D721Med (cell line): ENCODE measurements around the gene ARL13B.

Experiments used
- DNase-seq: peaks from one replicate; pipeline ENCODE4 v3.0.0; 2011; ENCODE audit warnings: low spot score; ENCODE audit not compliant: insufficient read length
- FAIRE-seq: peaks from 2 replicates; lab custom pipeline; 2011; peaks lifted over from hg19 to GRCh38; lab: Jason Lieb, UNC
- TF ChIP-seq, protein P1 (sequence below): IDR thresholded peaks from 2 replicates; pipeline ENCODE4 v1.5.1; 2012; ENCODE audit warnings: mild to moderate bottlenecking, control low read depth; ENCODE audit not compliant: insufficient read depth; ENCODE audit errors: missing control alignments

Gene ARL13B

GRCh38 chr3:94063496-94064119 is 83.7 kb downstream of the ARL13B start:
- TF ChIP-seq, protein P1, sequence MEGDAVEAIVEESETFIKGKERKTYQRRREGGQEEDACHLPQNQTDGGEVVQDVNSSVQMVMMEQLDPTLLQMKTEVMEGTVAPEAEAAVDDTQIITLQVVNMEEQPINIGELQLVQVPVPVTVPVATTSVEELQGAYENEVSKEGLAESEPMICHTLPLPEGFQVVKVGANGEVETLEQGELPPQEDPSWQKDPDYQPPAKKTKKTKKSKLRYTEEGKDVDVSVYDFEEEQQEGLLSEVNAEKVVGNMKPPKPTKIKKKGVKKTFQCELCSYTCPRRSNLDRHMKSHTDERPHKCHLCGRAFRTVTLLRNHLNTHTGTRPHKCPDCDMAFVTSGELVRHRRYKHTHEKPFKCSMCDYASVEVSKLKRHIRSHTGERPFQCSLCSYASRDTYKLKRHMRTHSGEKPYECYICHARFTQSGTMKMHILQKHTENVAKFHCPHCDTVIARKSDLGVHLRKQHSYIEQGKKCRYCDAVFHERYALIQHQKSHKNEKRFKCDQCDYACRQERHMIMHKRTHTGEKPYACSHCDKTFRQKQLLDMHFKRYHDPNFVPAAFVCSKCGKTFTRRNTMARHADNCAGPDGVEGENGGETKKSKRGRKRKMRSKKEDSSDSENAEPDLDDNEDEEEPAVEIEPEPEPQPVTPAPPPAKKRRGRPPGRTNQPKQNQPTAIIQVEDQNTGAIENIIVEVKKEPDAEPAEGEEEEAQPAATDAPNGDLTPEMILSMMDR: no peak
- no peak for FAIRE-seq
- DNase-seq: no peak

DNA sequence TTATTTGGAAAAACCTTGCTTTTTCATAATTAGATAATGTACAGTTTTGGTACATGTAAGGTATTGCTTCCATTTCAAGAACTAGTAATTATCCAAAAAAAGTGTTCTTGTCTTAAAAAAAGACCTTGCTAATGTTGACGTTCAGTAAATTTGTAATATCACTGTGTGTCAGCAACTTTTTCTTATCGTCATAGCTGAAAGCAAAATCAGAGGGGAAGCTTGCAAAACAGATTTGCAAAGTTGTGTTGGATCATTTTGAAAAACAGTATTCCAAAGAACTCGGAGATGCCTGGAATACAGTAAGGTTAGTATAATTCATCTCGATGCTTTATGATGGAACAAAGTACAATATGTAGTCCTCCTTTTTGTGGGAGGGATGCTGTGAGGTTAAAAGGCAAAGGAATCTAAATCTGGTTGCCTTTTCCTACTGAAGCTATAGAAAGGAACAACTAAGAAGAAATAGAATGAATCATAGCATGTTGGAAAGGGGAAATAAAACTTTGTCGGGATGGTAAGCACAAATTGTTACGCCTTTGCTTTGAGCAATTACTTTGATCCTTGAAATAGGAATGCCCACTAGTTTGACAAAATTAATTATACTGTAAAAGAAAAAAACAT is 84.4 kb downstream of the ARL13B start:
- DNase-seq (no peak), FAIRE-seq (no peak)
- TF ChIP-seq, protein P1: no peak

DNA sequence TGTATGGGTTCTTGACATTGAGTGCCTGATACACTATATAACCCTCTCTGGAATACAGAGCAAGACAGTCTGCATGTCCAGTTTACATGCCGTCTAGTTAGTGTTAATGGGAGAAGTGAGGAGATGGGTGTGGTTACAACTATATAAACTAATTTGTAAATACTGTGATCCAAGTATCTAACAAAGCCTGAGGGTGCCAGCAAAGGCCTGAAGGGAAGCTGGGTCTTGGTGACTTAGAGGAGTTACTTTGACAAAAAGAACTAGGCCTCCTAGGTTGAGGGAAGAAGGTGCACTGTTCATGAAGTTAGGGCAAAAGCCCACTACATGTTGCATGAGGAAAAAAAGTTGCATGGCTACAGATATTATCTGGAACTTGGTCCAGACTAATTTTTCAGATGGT is 85.2 kb downstream of the ARL13B start:
- FAIRE-seq: no peak
- TF ChIP-seq, protein P1: no peak
- DNase-seq: no peak

DNA sequence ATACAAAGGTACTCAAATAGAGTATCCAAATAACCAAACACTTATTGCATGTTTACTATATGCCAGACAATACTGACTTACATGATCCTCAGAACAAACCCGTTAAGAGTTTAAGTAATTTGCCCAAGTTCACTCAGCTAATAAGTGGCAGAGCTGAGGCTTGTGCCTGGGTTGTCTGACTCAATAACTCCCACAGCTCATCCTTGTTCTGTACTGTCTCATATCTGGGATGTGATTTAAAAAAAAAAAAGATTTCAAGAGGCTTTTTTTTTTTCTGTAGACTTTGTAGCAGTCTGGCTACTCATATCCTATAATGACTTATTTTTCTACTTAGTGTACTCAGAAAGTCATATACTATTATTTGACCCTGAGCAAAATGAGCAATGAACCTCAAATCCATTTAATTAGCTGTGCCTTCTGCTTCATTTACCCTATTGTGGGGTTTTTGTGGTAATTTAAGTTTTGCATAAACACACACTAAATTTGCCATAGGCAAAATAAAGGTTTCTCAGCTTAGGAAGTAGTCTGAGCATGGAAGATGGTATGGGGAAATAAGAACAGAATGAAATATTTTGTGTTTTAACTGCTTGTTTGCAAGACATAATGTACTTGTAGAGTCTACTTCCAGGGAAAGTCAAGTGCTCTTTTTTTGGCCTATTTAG is 86.0 kb downstream of the ARL13B start:
- TF ChIP-seq, protein P1: no peak
- no peak for FAIRE-seq

GRCh38 chr3:94066506-94067500 is 86.8 kb downstream of the ARL13B start:
- DNase-seq: no peak
- TF ChIP-seq, protein P1: no peak
- FAIRE-seq: no peak

More for the DNA sequence above, 86.0 kb downstream of the ARL13B start:
- DNase-seq: no peak

- DNase-seq (no peak), FAIRE-seq (no peak)
- TF ChIP-seq, protein P1: peak; percentile 59
Observed at GRCh38 chr3:94069194-94069813, 89.3 kb downstream of the ARL13B start.
